Colon (tissue), 2 donors: ENCODE results near the gene IGFN1.
"Not testable (repeated sequence)": the region's sequence is repeated elsewhere in the genome, so short reads cannot be mapped to it uniquely, and the experiment has no call there.

Experiments used
- FAIRE-seq: peaks from 2 replicates; lab custom pipeline; 2012; peaks lifted over from hg19 to GRCh38; lab: Jason Lieb, UNC
- donor health status: control.
- donor health status: control.

The IGFN1 gene

GRCh38 chr1:201218409-201218808 is 27.8 kb downstream of the IGFN1 start:
- FAIRE-seq: no peak

GRCh38 chr1:201219481-201220387 is 29.1 kb downstream of the IGFN1 start:
- no peak for FAIRE-seq

- FAIRE-seq: no peak
These were observed 29.7 kb downstream of the IGFN1 start for GRCh38 chr1:201220388-201220715.

- FAIRE-seq: no peak
These were observed 30.7 kb downstream of the IGFN1 start for GRCh38 chr1:201221201-201221846.

- FAIRE-seq: no peak
These were observed 31.5 kb downstream of the IGFN1 start for GRCh38 chr1:201222125-201222524.

GRCh38 chr1:201223852-201224665 is 33.4 kb downstream of the IGFN1 start:
- FAIRE-seq: no peak

- no peak for FAIRE-seq
These were observed 34.2 kb downstream of the IGFN1 start for GRCh38 chr1:201224666-201225370.

GRCh38 chr1:201226178-201226514 is 35.5 kb downstream of the IGFN1 start:
- no peak for FAIRE-seq

- no peak for FAIRE-seq
These were observed 36.4 kb downstream of the IGFN1 start for GRCh38 chr1:201226859-201227488.

GRCh38 chr1:201228011-201228983 is 37.7 kb downstream of the IGFN1 start:
- no peak for FAIRE-seq

GRCh38 chr1:201229095-201229494 is 38.5 kb downstream of the IGFN1 start:
- FAIRE-seq: no peak

GRCh38 chr1:201229771-201230635 is 39.4 kb downstream of the IGFN1 start:
- no peak for FAIRE-seq

GRCh38 chr1:201230676-201231075 is 40.1 kb downstream of the IGFN1 start:
- no peak for FAIRE-seq

- not testable (repeated sequence) for FAIRE-seq
These were observed 49.0 kb downstream of the IGFN1 start for GRCh38 chr1:201239646-201240045.

- FAIRE-seq: no peak
These were observed 49.5 kb downstream of the IGFN1 start for GRCh38 chr1:201240171-201240570.

- no peak for FAIRE-seq
These were observed 51.1 kb downstream of the IGFN1 start for GRCh38 chr1:201241736-201242135.

GRCh38 chr1:201245082-201245481 is 54.5 kb downstream of the IGFN1 start:
- no peak for FAIRE-seq

- FAIRE-seq: no peak
These were observed 58.3 kb downstream of the IGFN1 start for GRCh38 chr1:201248721-201249559.
